ENCODE results near the gene CSPG5. TPM values are rescaled to one million over a fixed set of nuclear protein-coding genes. Genes with fewer than 3 reads are reported as not detected.

Gene CSPG5
- total and polyA plus RNA-seq, 8 donors: 0.08 to 0.40 (median 0.19) TPM

- ATAC-seq: no peak
- Histone ChIP-seq H3K36me3 (peaks cover 0 to 25% (median 13%) of the 10 kb centered on the region in 3 donors), H3K4me3 (no peak overlapping the region), H3K27ac (no peak overlapping the region), H3K4me1 (no peaks in the 10 kb centered on the region), H3K9me3 (no peaks in the 10 kb centered on the region), H3K27me3 (no peaks in the 10 kb centered on the region)
- TF ChIP-seq CTCF (IDR thresholded peaks at IDR 0.05): no peak
- no peak for FAIRE-seq
- no peak for DNase-seq
- WGBS, 2 donors: 92 to 93% methylated on average over 4 of the region's 4 CpGs
- intact Hi-C loops (cut with DNase I): no loop called here
These were observed 9.9 kb upstream of the CSPG5 start for GRCh38 chr3:47588587-47588986.

- H3K9me3 ChIP-seq: no peaks in the 10 kb centered on the region
- TF ChIP-seq CTCF (IDR thresholded peaks at IDR 0.05): no peak
- no peak for DNase-seq
- FAIRE-seq: no peak
- H3K4me1 ChIP-seq: no peaks in the 10 kb centered on the region
- no peaks in the 10 kb centered on the region for H3K27me3 ChIP-seq
- 93 to 94% methylated on average over 7 of the region's 7 CpGs for WGBS, 2 donors
- no peak for ATAC-seq
- peaks cover 0 to 25% (median 13%) of the 10 kb centered on the region in 3 donors for H3K36me3 ChIP-seq
- intact Hi-C loops (cut with DNase I): no loop called here
- H3K27ac ChIP-seq: no peak overlapping the region
- no peak overlapping the region for H3K4me3 ChIP-seq
These were observed 9.4 kb upstream of the CSPG5 start for GRCh38 chr3:47588053-47588452.

- Histone ChIP-seq H3K27me3 (no peaks in the 10 kb centered on the region), H3K4me1 (no peaks in the 10 kb centered on the region), H3K36me3 (peaks cover 0 to 25% (median 13%) of the 10 kb centered on the region in 3 donors), H3K9me3 (no peaks in the 10 kb centered on the region), H3K4me3 (no peak overlapping the region), H3K27ac (no peak overlapping the region)
- intact Hi-C loops (cut with DNase I): no loop called here
- 92 to 93% methylated on average over 6 of the region's 6 CpGs for WGBS, 2 donors
- FAIRE-seq: no peak
- no peak for ATAC-seq
- no peak for TF ChIP-seq CTCF (IDR thresholded peaks at IDR 0.05)
- DNase-seq: no peak
These were observed 8.1 kb upstream of the CSPG5 start for GRCh38 chr3:47586746-47587145.

GRCh38 chr3:47583320-47584075 is 4.8 kb upstream of the CSPG5 start:
- FAIRE-seq: no peak
- WGBS, 2 donors: 75 to 91% methylated on average over 3 of the region's 3 CpGs
- no peak for ATAC-seq

More at GRCh38 chr3:47583320-47584075, 4.8 kb upstream of the CSPG5 start:
- H3K9me3 ChIP-seq: no peaks in the 10 kb centered on the region
- H3K4me1 ChIP-seq: no peaks in the 10 kb centered on the region
- no peak overlapping the region for H3K27ac ChIP-seq
- H3K4me3 ChIP-seq: no peak overlapping the region
- peaks cover 0 to 4% (median 0%) of the 10 kb centered on the region in 4 donors for H3K27me3 ChIP-seq
- intact Hi-C loops (cut with DNase I): no loop called here
- H3K36me3 ChIP-seq: peaks cover 0 to 16% (median 13%) of the 10 kb centered on the region in 3 donors
- TF ChIP-seq CTCF (IDR thresholded peaks at IDR 0.05): no peak
- no peak for DNase-seq
